Kidney (tissue), 14 donors: Measurements from ENCODE around the gene TMED4. TPM values are rescaled to one million over a fixed set of nuclear protein-coding genes. Genes with fewer than 3 reads are reported as not detected.

Experiments
- DNase-seq, 5 donors: peaks; one replicate each; pipeline ENCODE4 v3.0.0-alpha.2; 2013 to 2020
- FAIRE-seq: peaks from 2 replicates; lab custom pipeline; 2012; peaks lifted over from hg19 to GRCh38; lab: Jason Lieb, UNC
- H3K27ac ChIP-seq, 2 donors: one replicate each; pipeline ENCODE4 v1.7.0; 2013; ENCODE audit warnings: low read depth in 2 of 2, low read length in 2 of 2, inconsistent platforms in 1 of 2
- H3K27me3 ChIP-seq: one replicate; pipeline ENCODE4 v1.7.1; 2013; ENCODE audit warnings: low read length, inconsistent platforms; ENCODE audit not compliant: control insufficient read depth, insufficient read depth
- H3K36me3 ChIP-seq, 3 donors: one replicate each; pipeline versions ENCODE4 v1.7.0 to v1.7.1; 2013; ENCODE audit warnings: low read length in 3 of 3, control low read depth in 1 of 3, inconsistent platforms in 1 of 3; ENCODE audit not compliant: insufficient read depth in 3 of 3, control insufficient read depth in 2 of 3
- H3K4me1 ChIP-seq, 3 donors: one replicate each; pipeline versions ENCODE4 v1.7.0 to v1.7.1; 2013; ENCODE audit warnings: low read length in 3 of 3, inconsistent platforms in 1 of 3, low read depth in 1 of 3; ENCODE audit not compliant: control insufficient read depth in 2 of 3, insufficient read depth in 2 of 3
- H3K4me3 ChIP-seq, 3 donors: one replicate each; pipeline versions ENCODE4 v1.7.0 to v1.8.1; 2013; ENCODE audit warnings: low read length in 3 of 3, control low read depth in 1 of 3, inconsistent platforms in 1 of 3
- H3K9ac ChIP-seq, 3 donors: one replicate each; pipeline versions ENCODE4 v1.7.0 to v1.7.1; 2013; ENCODE audit warnings: low read length in 3 of 3, control low read depth in 1 of 3, inconsistent platforms in 1 of 3
- H3K9me3 ChIP-seq, 3 donors: one replicate each; pipeline versions ENCODE4 v1.7.0 to v1.7.1; 2013; ENCODE audit warnings: low read length in 3 of 3, control low read depth in 1 of 3, inconsistent platforms in 1 of 3; ENCODE audit not compliant: control insufficient read depth in 2 of 3, insufficient read depth in 1 of 3
- intact Hi-C: fragments of 100-400 bp; cut with DNase I; formaldehyde crosslinking; loops from one replicate; pipeline ENCODE4 v1.11.1; 2022
- polyA plus RNA-seq: library from polyadenylated mRNA; stranded (reverse); fragments of 350-450 nt; fragmentation: Illumina TruSeq; extraction: RNeasy Lipid Tissue Mini Kit (QIAGEN cat#74804); gene quantifications from one replicate; pipeline ENCODE4 v1.2.3, GENCODE V29; 2014; ENCODE audit warnings: low read depth, low replicate concordance; ENCODE audit not compliant: insufficient read depth
- total RNA-seq: library from RNA; stranded (reverse); fragmentation: NEBNext Ultra II Directional; extraction: Animal tissue kit (Norgen Biotek cat#: 25700); gene quantifications from one replicate; pipeline ENCODE4 v1.2.1, GENCODE V29; 2021
- TF ChIP-seq, protein P1 (sequence below): IDR thresholded peaks from 3 replicates; pipeline ENCODE4 v1.5.1; 2012; ENCODE audit warnings: mild to moderate bottlenecking, moderate library complexity, borderline replicate concordance; ENCODE audit not compliant: insufficient read depth; ENCODE audit errors: extremely low read depth
- donor health status: control.
- donor health status: control.
- donor health status: control.
- donor health status: control.
- donor health status: control.
- donor health status: DM: yes; HTN: yes; CAD: no.
- donor health status: Normal renal cell carcinoma (clear cell type).

TMED4 gene
- total and polyA plus RNA-seq, 2 donors from 2014 or later: 105 to 138 TPM

- no peak for FAIRE-seq
- intact Hi-C loops: no loop called here
- Histone ChIP-seq H3K27me3 (no peaks in the 10 kb centered on the region), H3K27ac (no peak overlapping the region), H3K9me3 (no peaks in the 10 kb centered on the region), H3K4me3 (peak overlapping the region; percentile 87 to 95 (median 90)), H3K4me1 (peaks cover 3 to 25% (median 19%) of the 10 kb centered on the region in 3 donors), H3K36me3 (peaks cover 25 to 56% (median 42%) of the 10 kb centered on the region in 3 donors), H3K9ac (peak overlapping the region; percentile 34 to 88 (median 61))
- DNase-seq: no peak
- TF ChIP-seq, protein P1, sequence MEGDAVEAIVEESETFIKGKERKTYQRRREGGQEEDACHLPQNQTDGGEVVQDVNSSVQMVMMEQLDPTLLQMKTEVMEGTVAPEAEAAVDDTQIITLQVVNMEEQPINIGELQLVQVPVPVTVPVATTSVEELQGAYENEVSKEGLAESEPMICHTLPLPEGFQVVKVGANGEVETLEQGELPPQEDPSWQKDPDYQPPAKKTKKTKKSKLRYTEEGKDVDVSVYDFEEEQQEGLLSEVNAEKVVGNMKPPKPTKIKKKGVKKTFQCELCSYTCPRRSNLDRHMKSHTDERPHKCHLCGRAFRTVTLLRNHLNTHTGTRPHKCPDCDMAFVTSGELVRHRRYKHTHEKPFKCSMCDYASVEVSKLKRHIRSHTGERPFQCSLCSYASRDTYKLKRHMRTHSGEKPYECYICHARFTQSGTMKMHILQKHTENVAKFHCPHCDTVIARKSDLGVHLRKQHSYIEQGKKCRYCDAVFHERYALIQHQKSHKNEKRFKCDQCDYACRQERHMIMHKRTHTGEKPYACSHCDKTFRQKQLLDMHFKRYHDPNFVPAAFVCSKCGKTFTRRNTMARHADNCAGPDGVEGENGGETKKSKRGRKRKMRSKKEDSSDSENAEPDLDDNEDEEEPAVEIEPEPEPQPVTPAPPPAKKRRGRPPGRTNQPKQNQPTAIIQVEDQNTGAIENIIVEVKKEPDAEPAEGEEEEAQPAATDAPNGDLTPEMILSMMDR: no peak
Observed at GRCh38 chr7:44572771-44573170, 9.3 kb downstream of the TMED4 start.

DNA sequence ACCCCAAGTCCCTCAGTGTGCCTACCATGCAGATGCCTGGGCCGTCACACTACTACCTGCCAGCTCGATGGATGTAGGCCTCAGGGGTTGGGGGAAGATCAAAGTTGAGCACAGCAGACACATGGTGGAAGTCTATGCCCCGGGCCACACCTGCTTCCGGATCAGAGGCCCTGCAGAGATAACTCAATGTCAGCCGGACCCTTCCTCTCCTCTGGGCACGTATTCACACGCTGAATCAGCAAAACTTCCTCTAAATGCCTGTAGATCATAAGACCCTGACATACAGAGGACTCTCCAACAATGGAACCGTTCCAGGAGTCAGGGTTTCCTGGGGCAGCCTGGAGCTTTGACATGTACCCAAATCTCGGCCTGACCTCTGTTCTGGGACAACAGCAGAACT lies 12.1 kb downstream of the TMED4 start:
- Histone ChIP-seq H3K27ac (no peak overlapping the region), H3K9ac (no peak overlapping the region), H3K4me3 (no peak overlapping the region), H3K9me3 (no peaks in the 10 kb centered on the region), H3K27me3 (no peaks in the 10 kb centered on the region), H3K4me1 (peaks cover 3 to 23% (median 19%) of the 10 kb centered on the region in 3 donors), H3K36me3 (peaks cover 27 to 66% (median 53%) of the 10 kb centered on the region in 3 donors)
- DNase-seq: no peak
- no peak for FAIRE-seq
- TF ChIP-seq, protein P1: no peak
- intact Hi-C loops: no loop called here

DNA sequence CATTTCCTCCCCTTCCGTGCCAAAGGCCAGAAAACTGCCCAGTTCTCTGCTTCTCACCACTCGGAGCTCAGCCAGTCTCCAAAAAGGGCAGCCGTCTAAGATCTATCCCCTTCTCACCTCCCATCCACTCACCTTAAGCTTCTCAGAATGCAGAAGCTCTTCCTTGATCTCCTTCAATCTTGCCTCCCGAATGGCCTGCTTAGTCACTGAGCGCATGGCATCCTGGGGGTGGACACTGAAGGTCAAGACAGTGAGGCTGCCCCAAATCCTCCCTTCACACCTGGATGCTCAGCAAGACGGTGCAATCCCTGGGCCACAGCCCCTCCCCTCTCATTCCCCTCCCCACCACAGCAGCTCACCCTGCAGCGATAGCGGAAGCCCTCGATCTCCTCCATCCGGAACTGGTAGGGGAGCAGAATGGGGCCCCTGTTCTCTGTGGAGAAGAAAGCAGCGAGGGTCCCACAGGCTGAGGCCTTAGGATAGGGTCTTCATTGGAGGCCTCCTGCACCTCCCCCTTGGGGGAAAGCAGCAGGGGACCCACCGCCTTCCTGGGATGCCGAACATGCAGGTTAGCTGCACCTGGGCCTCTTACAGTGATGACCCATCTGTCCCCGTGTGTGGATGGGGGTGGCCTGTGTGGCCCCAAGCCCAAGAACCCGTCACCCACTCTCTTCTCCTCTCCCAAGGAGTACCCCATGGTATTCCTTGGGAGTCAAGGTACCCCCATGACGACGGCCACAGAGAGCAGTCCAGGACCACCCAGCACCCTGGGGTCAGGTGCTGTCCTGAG lies 13.1 kb downstream of the TMED4 start:
- H3K36me3 ChIP-seq: peaks cover 27 to 74% (median 59%) of the 10 kb centered on the region in 3 donors
- peaks cover 3 to 18% (median 9%) of the 10 kb centered on the region in 3 donors for H3K4me1 ChIP-seq
- FAIRE-seq (no peak), DNase-seq (no peak)
- no peak overlapping the region for H3K9ac ChIP-seq
- H3K4me3 ChIP-seq: no peak overlapping the region
- peak overlapping the region in 1 of 2 donors; percentile 0 for H3K27ac ChIP-seq
- H3K27me3 ChIP-seq: no peaks in the 10 kb centered on the region
- no peaks in the 10 kb centered on the region for H3K9me3 ChIP-seq
- TF ChIP-seq, protein P1: no peak
- intact Hi-C loops: no loop called here
